Anterior cingulate cortex (tissue), 58 donors: ENCODE results near the gene TGM5.
A peak's percentile ranks its signal among the peaks of the same experiment; 100 is the strongest.
"Not testable (repeated sequence)": the region's sequence is repeated elsewhere in the genome, so short reads cannot be mapped to it uniquely, and the experiment has no call there.

Source experiments
- DNase-seq, 58 donors: peaks; one replicate each; lab custom pipeline; 2025; lab: John Stamatoyannopoulos, UW

TGM5 gene

DNA sequence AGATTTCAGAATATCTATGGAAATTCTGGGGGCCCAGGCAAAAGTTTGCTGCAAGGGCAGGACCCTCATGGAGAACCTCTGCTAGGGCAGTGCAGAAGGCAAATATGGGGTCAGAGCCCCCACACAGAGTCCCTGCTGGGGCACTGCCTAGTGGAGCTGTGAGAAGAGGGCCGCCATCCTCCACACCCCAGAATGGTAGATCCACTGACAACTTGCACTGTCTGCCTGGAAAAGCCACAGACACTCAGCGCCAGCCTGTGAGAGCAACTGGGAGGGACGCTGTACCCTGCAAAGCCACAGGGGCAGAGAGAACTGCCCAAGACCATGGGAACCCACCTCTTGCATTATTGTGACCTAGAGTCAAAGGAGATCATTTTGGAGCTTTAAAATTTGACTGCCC is 67.7 kb downstream of the TGM5 start:
- no peak for DNase-seq

DNA sequence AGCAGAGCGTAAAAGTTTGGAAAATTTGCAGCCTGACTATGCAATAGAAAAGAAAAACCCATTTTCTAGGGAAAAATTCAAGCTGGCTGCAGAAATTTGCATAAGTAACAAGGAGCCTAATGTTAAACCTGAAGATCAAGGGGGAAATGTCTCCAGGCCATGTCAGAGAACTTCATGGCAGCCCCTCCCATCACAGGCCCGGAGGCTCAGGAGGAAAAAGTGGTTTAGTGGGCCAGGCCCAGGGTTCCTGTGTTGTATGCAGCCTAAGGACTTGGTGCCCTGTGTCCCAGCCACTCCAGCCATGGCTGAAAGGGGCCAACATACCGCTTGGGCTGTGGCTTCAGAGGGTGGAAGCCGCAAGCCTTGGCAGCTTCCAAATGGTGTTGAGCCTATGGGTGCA is 68.2 kb downstream of the TGM5 start:
- not testable (repeated sequence) for DNase-seq

DNA sequence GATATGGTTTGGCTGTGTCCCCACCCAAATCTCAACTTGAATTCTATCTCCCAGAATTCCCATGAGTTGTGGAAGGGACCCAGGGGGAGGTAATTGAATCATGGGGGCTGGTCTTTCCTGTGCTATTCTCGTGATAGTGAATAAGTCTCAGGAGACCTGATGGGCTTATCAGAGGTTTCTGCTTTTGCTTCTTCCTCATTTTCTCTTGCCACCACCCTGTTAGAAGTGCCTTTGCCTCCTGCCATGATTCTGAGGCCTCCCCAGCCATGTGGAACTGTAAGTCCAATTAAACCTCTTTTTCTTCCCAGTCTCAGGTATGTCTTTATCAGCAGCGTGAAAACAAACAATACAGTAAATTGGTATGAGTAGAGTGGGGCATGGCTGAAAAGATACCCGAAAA is 69.0 kb downstream of the TGM5 start:
- not testable (repeated sequence) for DNase-seq

DNA sequence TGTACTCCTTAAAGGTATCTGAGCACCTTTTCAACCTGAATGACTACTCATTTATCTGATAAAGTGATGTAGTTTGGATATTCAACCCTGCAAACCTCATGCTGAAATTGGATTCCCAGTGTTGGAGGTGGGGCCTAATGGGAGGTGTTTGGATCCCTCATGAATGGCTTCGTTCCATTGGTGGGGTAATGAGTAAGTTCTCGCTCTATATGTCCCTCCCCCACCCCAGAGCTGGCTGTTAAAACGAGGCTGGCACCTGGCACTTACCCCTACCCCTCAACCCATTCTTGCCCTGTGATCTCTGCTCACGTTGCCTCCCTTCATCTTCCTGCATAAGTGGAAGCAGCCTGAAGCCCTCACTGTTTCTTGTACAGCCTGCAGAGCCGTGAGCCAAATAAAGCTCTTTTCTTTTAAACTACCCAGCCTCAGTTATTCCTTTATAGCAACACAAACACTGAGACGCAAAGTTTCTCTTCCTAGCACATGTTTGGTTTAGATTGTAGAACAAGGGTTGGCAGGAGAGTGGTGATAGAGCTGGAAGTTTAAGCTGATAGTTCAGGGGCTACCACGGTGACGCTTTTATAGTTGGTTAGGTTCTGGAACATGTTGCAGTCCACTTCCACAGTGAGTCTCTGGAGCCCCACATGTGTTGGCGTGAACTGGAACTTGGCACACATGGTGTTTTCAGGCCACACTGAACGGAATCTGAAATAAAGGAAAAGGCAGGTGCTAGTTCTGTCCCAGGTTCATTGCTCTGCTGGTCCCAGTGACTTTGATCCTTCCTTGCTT is 69.8 kb downstream of the TGM5 start:
- no peak for DNase-seq

DNA sequence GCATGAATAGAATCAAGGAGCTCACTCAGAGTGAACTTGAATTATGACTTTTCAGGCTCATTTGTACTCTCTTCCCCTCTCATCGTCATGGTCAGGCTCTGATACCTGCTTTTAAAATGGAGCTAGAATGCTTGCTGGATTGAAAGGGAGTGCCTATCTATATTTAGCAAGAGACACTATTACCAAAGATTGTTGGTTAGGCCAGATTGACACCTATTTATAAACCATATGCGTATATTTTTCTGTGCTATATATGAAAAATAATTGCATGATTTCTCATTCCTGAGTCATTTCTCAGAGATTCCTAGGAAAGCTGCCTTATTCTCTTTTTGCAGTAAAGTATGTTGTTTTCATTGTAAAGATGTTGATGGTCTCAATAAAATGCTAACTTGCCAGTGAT is 71.9 kb downstream of the TGM5 start:
- DNase-seq, result no peak

DNA sequence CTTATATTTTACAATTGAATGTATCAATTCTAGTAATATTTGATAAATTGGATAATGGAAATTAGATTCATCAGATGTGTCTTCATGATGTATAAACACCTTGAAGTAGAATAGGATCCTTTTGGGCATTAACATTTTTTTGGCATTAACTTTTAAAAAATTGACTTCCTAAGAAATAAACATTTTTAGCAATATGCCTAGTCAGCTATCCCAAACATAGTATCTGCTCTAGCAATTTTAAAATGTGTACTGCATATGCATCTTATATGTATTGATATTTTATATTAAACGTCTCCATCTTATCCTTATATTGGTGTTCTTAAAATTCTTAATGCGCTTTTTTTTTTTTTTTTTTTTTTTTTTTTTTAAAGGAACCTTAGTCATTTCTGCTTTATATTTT is 73.0 kb downstream of the TGM5 start:
- DNase-seq, result no peak

DNA sequence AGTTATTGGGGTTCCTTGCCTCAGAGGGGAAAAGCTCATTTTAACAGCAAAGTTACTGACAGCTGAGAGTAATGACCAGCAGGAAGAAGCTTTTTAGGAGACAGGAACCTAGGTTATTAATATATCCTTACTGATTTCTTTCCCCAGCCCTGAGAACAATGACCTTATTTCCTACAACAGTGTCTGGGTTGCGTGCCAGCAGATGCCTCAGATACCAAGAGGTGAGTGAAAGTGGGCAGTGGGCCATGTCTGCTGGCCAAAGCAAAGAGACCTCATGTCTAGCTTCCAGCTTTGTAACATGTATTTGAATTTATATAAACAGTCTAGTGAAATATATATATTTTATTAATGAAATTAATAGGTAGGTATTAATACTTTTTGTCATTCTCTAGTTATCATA is 76.5 kb downstream of the TGM5 start:
- DNase-seq, result no peak

DNA sequence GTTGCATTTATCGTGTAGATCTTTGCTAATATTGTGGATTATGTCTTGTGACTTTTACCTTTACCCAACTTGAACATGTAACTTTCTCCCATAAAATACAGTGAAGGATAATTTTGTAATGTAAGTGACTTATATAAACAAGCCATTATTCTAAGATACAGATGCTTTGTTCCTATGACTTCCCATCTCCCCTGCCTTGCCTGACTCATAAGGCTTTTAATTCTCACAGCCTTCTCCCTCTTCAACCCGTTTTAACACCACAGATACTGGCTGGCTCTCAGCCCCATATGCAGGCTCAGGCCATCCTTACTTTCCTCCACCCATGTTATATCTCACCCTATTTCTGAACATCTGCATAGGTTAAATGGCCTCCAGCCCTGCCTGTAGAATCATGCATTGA is 77.4 kb downstream of the TGM5 start:
- DNase-seq, result no peak

DNA sequence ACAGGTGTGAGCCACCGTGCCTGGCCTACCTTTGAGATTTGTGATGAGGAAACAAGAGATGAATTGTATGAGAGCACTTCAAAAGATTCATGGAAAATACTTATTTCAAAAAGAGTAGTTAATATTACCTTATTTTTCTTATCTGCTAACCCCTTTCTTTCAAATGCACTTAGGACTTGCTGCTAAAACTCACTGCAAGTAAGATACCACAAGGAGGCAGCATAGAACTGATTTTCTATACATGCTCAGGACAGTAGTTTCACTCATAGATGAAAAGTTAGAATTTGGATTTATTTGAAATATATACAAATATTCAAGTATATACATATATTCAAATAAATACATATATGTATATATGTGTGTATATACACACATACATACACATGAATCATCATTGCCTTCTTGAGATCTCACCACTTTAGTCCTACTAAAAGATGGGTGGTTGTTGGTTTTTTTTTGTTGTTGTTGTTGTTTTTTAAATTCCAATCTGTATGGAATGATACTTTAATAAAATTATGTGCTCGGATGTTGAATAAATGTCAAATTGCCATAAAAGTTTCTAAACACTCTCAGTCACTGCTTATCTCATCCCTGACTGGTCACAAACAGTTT is 79.1 kb downstream of the TGM5 start:
- DNase-seq, result peak in 1 of 58 donors; percentile 52

DNA sequence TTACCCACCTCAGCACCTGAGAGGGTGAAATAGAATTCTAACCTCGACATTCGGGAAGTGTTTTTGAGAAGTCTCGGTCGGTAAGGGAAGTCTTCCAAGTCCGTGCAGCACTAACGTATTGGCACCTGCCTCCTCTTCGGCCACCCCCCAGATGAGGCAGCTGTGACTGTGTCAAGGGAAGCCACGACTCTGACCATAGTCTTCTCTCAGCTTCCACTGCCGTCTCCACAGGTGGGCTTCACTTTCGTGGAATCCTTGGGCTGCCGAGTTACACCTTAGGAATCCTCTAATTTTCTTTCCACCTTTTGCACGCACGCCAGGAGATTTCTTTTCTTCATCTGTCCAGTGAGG is 80.8 kb downstream of the TGM5 start:
- DNase-seq, result peak in 3 of 58 donors; percentile 39 to 68 (median 52)

DNA sequence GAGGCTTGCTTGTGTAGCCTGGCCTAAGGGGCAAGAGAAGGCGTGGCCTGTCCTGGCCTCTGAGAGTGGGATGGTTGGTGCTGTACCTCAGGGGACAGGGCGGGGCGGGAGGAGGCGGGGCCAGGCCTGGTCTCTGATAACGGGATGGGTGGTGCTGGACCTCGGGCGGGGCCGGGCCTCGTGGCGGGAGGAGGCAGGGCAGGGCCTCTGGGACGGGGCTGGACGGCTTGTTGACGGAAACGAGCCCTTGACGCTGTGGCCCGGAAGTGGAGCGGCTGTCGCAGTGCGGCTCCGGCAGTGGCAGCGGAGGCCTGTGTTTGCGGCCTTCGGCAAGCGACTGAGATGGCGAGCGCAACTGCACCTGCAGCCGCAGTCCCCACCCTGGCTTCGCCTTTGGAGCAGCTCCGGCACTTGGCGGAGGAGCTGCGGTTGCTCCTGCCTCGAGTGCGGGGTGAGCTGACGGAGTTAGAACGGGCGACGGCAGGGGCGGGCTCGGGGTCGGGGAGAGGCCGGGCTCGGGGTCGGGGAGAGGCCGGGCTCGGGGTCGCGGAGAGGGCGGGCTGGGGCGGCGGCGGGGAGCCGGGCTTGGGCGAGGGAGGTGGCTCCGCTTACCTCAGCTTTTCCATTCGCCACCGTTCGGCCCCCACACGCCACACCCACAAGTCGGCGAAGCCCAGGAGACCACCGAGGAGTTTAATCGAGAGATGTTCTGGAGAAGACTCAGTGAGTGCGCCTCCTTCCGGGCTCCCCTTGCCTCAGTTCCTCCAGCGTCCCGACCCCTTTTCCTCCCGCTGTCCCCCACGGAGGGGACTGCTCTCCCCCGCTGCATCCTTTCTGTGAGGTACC is 81.3 kb downstream of the TGM5 start, which contains the start of gene CCNDBP1:
Gene CCNDBP1, plus strand, starts transcription at position 247 of the 846 bp plus-strand sequence. Its CDS starts 96 bp downstream, at position 343.
- DNase-seq, result peak in 56 of 58 donors; percentile 16 to 89 (median 72)

DNA sequence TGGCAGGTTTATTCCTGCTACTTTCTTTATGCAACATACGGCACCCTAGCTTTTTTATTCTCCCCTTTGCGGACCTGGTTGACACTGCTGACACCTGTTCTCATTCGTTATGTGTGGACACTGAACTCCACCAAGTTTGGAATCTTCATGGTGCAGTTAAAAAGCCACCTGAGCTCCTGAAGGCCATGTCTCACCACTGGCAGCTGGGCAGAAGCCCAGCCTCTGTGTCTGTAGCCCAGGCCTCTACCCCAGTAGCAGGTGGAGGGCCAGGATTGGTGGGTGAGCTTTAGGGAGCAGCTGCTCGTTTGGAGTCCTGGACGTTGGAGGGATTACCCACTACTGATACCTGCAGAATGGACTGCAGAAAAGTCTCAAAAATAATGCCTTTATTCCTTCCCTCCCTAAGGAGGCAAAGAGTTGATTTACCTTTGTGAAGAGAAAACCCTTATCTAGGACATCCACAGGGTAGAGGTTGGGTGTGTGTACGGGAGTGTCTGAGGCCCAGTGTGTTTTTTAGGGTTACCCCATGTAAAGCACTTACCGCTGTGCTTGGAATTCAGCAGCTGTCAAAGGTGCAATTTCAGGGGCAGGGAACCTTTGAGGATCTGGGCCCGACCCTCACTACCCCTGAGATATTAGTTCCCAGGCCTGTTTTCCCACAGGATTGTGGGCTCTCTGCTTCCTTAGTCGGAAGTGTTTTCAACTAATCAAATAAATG is 82.2 kb downstream of the TGM5 start:
- no peak for DNase-seq

DNA sequence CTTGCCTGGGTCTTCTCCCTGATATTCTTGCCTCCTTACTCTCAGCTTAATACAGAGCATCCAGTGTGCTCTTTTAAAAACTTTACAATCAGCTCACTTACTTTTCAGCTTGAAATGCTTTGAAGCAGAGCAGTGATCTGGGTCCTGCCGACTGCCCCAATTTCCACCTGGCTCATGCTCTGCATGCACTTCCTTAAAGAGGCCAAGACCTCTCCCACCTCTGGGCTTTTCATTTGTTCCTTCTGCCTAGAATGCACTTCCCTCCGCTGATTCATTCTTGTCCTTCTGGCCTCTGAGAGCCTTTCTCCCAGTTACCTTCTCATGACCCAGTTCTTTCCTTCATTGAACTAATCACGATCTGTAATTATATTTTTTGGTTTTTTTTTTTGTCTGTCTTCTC is 83.5 kb downstream of the TGM5 start:
- no peak for DNase-seq
